HG02798 (cell line): Measurements from ENCODE around the gene ZNF674.
A peak's percentile ranks its signal among the peaks of the same experiment; 100 is the strongest.
"Not testable (repeated sequence)": the region's sequence is repeated elsewhere in the genome, so short reads cannot be mapped to it uniquely, and the experiment has no call there.

ENCODE experiments used
- ATAC-seq: cut with Tn5 transposase; IDR thresholded peaks from one replicate; pipeline ENCODE4 v1.9.1; 2021; ENCODE audit warnings: mild to moderate bottlenecking; ENCODE audit not compliant: unreplicated experiment, poor library complexity

ZNF674 gene

GRCh38 chrX:46571423-46572339 is 26.5 kb upstream of the ZNF674 start:
- ATAC-seq, result no peak

GRCh38 chrX:46569621-46570020 is 24.4 kb upstream of the ZNF674 start:
- no peak for ATAC-seq

- ATAC-seq, result no peak
Measured at GRCh38 chrX:46567388-46567787, 22.2 kb upstream of the ZNF674 start.

GRCh38 chrX:46561824-46562657 is 16.8 kb upstream of the ZNF674 start:
- ATAC-seq, result peak; percentile 97

GRCh38 chrX:46559062-46559461 is 13.8 kb upstream of the ZNF674 start:
- no peak for ATAC-seq

- no peak for ATAC-seq
Measured at GRCh38 chrX:46554942-46555341, 9.7 kb upstream of the ZNF674 start.

- ATAC-seq, result no peak
Measured at GRCh38 chrX:46553935-46554334, 8.7 kb upstream of the ZNF674 start.

GRCh38 chrX:46551494-46552128 is 6.4 kb upstream of the ZNF674 start:
- ATAC-seq, result no peak

GRCh38 chrX:46549914-46550313 is 4.7 kb upstream of the ZNF674 start:
- no peak for ATAC-seq

- ATAC-seq, result no peak
Measured at GRCh38 chrX:46547857-46548256, 2.6 kb upstream of the ZNF674 start.

GRCh38 chrX:46544527-46544926 is 694 bp downstream of the ZNF674 start:
- ATAC-seq, result not testable (repeated sequence)

- ATAC-seq, result no peak
Measured at GRCh38 chrX:46543441-46543840, 1.8 kb downstream of the ZNF674 start.

GRCh38 chrX:46531442-46531841 is 13.8 kb downstream of the ZNF674 start:
- no peak for ATAC-seq

GRCh38 chrX:46530404-46530908 is 14.8 kb downstream of the ZNF674 start:
- not testable (repeated sequence) for ATAC-seq

GRCh38 chrX:46529740-46530403 is 15.3 kb downstream of the ZNF674 start:
- ATAC-seq, result not testable (repeated sequence)

- not testable (repeated sequence) for ATAC-seq
Measured at GRCh38 chrX:46528640-46529039, 16.6 kb downstream of the ZNF674 start.

- no peak for ATAC-seq
Measured at GRCh38 chrX:46506076-46506475, 39.1 kb downstream of the ZNF674 start.

- ATAC-seq, result no peak
Measured at GRCh38 chrX:46502848-46503247, 42.4 kb downstream of the ZNF674 start.

GRCh38 chrX:46500054-46500453 is 45.2 kb downstream of the ZNF674 start:
- ATAC-seq, result no peak

- ATAC-seq, result no peak
Measured at GRCh38 chrX:46488712-46489111, 56.5 kb downstream of the ZNF674 start.
